Cardiac fibroblast (primary cell): ENCODE measurements around the gene TFAM.

Experiments used
- DNase-seq, 2 donors: peaks; one replicate each; pipeline versions ENCODE4 v3.0.0 to v3.0.0-alpha.2; 2010; ENCODE audit warnings: low read depth in 2 of 2
- H3K4me3 ChIP-seq, 2 donors: replicated peaks in 1 of 2; 1 replicate in 1 of 2; 2 replicates in 1 of 2; pipeline ENCODE4 v1.5.1; 2011; ENCODE audit warnings: low read depth in 2 of 2, low read length in 2 of 2, mild to moderate bottlenecking in 2 of 2, moderate library complexity in 1 of 2
- CTCF ChIP-seq: IDR thresholded peaks from one replicate; pipeline ENCODE4 v1.5.1; 2011; ENCODE audit warnings: low read depth, mild to moderate bottlenecking, low read length, inconsistent platforms

TFAM gene

GRCh38 chr10:58431903-58432302 lies 46.7 kb downstream of the TFAM start:
- no peak overlapping the region for H3K4me3 ChIP-seq
- peak in 1 of 2 donors; percentile 23 for DNase-seq
- no peak for TF ChIP-seq CTCF

GRCh38 chr10:58433066-58433465 lies 47.9 kb downstream of the TFAM start:
- TF ChIP-seq CTCF = no peak
- no peak overlapping the region for H3K4me3 ChIP-seq
- DNase-seq = no peak

GRCh38 chr10:58433571-58433970 lies 48.4 kb downstream of the TFAM start:
- no peak for DNase-seq
- no peak overlapping the region for H3K4me3 ChIP-seq
- TF ChIP-seq CTCF = no peak

- no peak overlapping the region for H3K4me3 ChIP-seq
- peak; percentile 96 for DNase-seq
These were observed 50.2 kb downstream of the TFAM start for GRCh38 chr10:58435297-58435985.

GRCh38 chr10:58436071-58436470 lies 50.9 kb downstream of the TFAM start:
- DNase-seq = peak; percentile 34 to 59
- TF ChIP-seq CTCF = no peak
- no peak overlapping the region for H3K4me3 ChIP-seq

More at GRCh38 chr10:58435297-58435985, 50.2 kb downstream of the TFAM start:
- peak; percentile 18 for TF ChIP-seq CTCF

GRCh38 chr10:58438340-58438871 lies 53.2 kb downstream of the TFAM start:
- no peak overlapping the region for H3K4me3 ChIP-seq
- DNase-seq = peak; percentile 79 to 86
- no peak for TF ChIP-seq CTCF
